ENCODE data around the gene IRGC.

- TF ChIP-seq EP300 (IDR thresholded peaks at IDR 0.05; ENCODE audit: low read length) = no peak
- no peak for TF ChIP-seq POLR2AphosphoS5 (IDR thresholded peaks at IDR 0.05; ENCODE audit: control insufficient read depth, insufficient read depth, low read depth, low read length)
- TF ChIP-seq USF2 (CRISPR knock-in tag; IDR thresholded peaks at IDR 0.05) = no peak
- no peak for TF ChIP-seq FOXK2 (conservative IDR thresholded peaks at IDR 0.05 in 1 of 2, IDR thresholded peaks at IDR 0.05 in 1 of 2; ENCODE audit: low read depth in 2 of 2)
- TF ChIP-seq ZSCAN32 (CRISPR knock-in tag; IDR thresholded peaks at IDR 0.05) = no peak
- no peak for TF ChIP-seq CTCF (IDR thresholded peaks at IDR 0.05 in 2 of 3, conservative IDR thresholded peaks at IDR 0.05 in 1 of 3; ENCODE audit: insufficient read depth in 2 of 3, low read depth in 1 of 3, low read length in 3 of 3)
- no peak for TF ChIP-seq PREB (CRISPR knock-in tag; IDR thresholded peaks at IDR 0.05)
- no peak for TF ChIP-seq REST (IDR thresholded peaks at IDR 0.05; ENCODE audit: borderline replicate concordance)
- no peak for TF ChIP-seq REST (CRISPR knock-in tag; IDR thresholded peaks at IDR 0.05; ENCODE audit: low read depth)
- TF ChIP-seq AFF4 (CRISPR knock-in tag; IDR thresholded peaks at IDR 0.05) = no peak
- no peak for TF ChIP-seq CHD2 (IDR thresholded peaks at IDR 0.05; ENCODE audit: low read depth, low read length)
These were observed 25.4 kb downstream of the IRGC start for GRCh38 chr19:43741075-43741825.

Measured in K562 (cell line).